CD4-positive, alpha-beta T cell (primary cell): Measurements from ENCODE around the gene MST1. TPM values are rescaled to one million over a fixed set of nuclear protein-coding genes. Genes with fewer than 3 reads are reported as not detected.

ENCODE experiments used
- ATAC-seq: fragments of 200-7000 bp; cut with Tn5 transposase; one replicate; pipeline ENCODE4 v1.10.0; 2022; ENCODE audit warnings: mild to moderate bottlenecking; ENCODE audit not compliant: poor library complexity
- CTCF ChIA-PET: fragments of 350-600 bp; sonication (Branson Sonifier 250); formaldehyde crosslinking; loops from one replicate; lab custom pipeline; 2021; ENCODE audit warnings: antibody characterized with exemption, inconsistent platforms; lab: Charles Lee
- POLR2A ChIA-PET: fragments of 350-600 bp; sonication (Branson Sonifier 250); formaldehyde crosslinking; loops from one replicate; lab custom pipeline; 2021; ENCODE audit warnings: antibody characterized with exemption, inconsistent platforms; lab: Charles Lee
- DNase-seq, 14 experiments: peaks; one replicate each; pipeline ENCODE4 v3.0.0-alpha.2; 2013 to 2020; ENCODE audit warnings: mixed read lengths in 2 of 14
- H3K27ac ChIP-seq, 2 donors: one replicate each; pipeline versions ENCODE4 v1.5.1 to v1.7.0; 2013; ENCODE audit warnings: low read length in 2 of 2, low read depth in 1 of 2, mild to moderate bottlenecking in 1 of 2
- H3K27me3 ChIP-seq, 2 experiments: 1 replicate in 1 of 2; 2 replicates in 1 of 2; pipeline versions ENCODE4 v1.6.1 to v1.7.0; 2013; ENCODE audit warnings: low read length in 2 of 2, control low read depth in 1 of 2, mild to moderate bottlenecking in 1 of 2, moderate library complexity in 1 of 2; ENCODE audit not compliant: insufficient read depth in 2 of 2, control insufficient read depth in 1 of 2
- H3K36me3 ChIP-seq: one replicate; pipeline ENCODE4 v1.6.1; 2013; ENCODE audit warnings: low read length, control low read depth; ENCODE audit not compliant: insufficient read depth
- H3K4me1 ChIP-seq: one replicate; pipeline ENCODE4 v1.6.1; 2013; ENCODE audit warnings: low read length, control low read depth; ENCODE audit not compliant: insufficient read depth
- H3K4me3 ChIP-seq: one replicate; pipeline ENCODE4 v1.5.1; 2013; ENCODE audit warnings: mild to moderate bottlenecking, low read length, moderate library complexity
- H3K9me3 ChIP-seq, 2 experiments: 1 replicate in 1 of 2; 2 replicates in 1 of 2; pipeline versions ENCODE4 v1.6.1 to v1.7.0; 2013; ENCODE audit warnings: low read length in 2 of 2, mild to moderate bottlenecking in 2 of 2, control low read depth in 1 of 2, moderate library complexity in 1 of 2; ENCODE audit not compliant: control insufficient read depth in 1 of 2, insufficient read depth in 1 of 2
- H3K27ac Mint-ChIP-seq: one replicate; pipeline ENCODE4 v1.8.0; 2020; ENCODE audit warnings: mixed read lengths
- H3K27me3 Mint-ChIP-seq: one replicate; pipeline ENCODE4 v1.8.0; 2021; ENCODE audit warnings: mixed read lengths
- H3K36me3 Mint-ChIP-seq: one replicate; pipeline ENCODE4 v1.8.0; 2021; ENCODE audit warnings: low read depth, mixed read lengths
- H3K4me1 Mint-ChIP-seq: one replicate; pipeline ENCODE4 v1.8.0; 2021; ENCODE audit warnings: low read depth, mixed read lengths
- H3K4me3 Mint-ChIP-seq: one replicate; pipeline ENCODE4 v1.8.0; 2020; ENCODE audit warnings: mild to moderate bottlenecking, mixed read lengths
- H3K9me3 Mint-ChIP-seq: one replicate; pipeline ENCODE4 v1.8.0; 2020; ENCODE audit warnings: mixed read lengths
- intact Hi-C, 2 experiments: fragments of 100-400 bp; cut with DNase I in 1 of 2; cut with micrococcal nuclease in 1 of 2; formaldehyde crosslinking; loops; one replicate each; pipeline versions ENCODE4 v1.15.1 to v1.9.0; 2023 to 2025; cut with DNase I, micrococcal nuclease
- total RNA-seq, 174 experiments: library from RNA in 2 of 174; stranded (reverse) in 2 of 174; gene quantifications; one replicate each; pipeline ENCODE4 v1.2.3 and lab custom pipeline; 2021 to 2026
- TF ChIP-seq, protein P1 (sequence below): fragments of 200-600 bp; IDR thresholded peaks from one replicate; pipeline ENCODE4 v1.8.0; 2022; ENCODE audit warnings: antibody characterized with exemption, mild to moderate bottlenecking

Gene MST1
- total RNA-seq, 2 experiments from 2014 or later: 7.8 TPM

DNA sequence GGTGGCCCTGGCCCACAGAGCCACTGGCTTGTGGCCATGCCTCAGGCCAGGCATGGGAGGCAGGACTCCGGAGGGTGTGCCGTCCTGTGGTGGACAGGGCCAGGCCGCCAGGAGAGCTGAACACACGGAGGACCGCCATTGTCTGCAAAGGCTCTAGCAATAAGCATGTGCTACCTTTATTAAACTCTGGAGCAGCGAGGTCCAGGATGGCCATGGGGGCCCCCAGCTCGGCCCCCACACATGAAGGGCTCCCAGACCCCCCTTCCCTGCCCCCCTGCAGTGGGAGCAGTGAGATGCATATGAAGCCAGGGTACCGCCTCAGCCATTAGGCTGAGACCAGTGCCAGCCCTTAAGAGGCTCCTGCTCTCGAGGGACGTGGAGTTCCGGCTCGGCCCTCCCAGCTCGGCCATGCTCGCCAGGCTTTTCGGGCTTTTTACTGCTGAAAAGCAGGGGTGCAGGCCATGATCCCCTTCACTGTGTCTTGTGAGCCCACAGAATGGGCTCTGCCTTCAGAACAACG lies 27.5 kb upstream of the MST1 start:
- Mint-ChIP-seq H3K27me3 (no peaks in the 10 kb centered on the region), H3K4me3 (peak overlapping the region; percentile 48), H3K27ac (no peak overlapping the region), H3K4me1 (peaks cover 25% of the 10 kb centered on the region), H3K36me3 (peaks cover 18% of the 10 kb centered on the region), H3K9me3 (no peaks in the 10 kb centered on the region)
- H3K36me3 ChIP-seq: peaks cover 28% of the 10 kb centered on the region
- peak in 1 of 14 experiments; percentile 26 for DNase-seq
- no peak for ATAC-seq
- H3K27me3 ChIP-seq: no peaks in the 10 kb centered on the region
- H3K9me3 ChIP-seq: no peaks in the 10 kb centered on the region
- TF ChIP-seq, protein P1, sequence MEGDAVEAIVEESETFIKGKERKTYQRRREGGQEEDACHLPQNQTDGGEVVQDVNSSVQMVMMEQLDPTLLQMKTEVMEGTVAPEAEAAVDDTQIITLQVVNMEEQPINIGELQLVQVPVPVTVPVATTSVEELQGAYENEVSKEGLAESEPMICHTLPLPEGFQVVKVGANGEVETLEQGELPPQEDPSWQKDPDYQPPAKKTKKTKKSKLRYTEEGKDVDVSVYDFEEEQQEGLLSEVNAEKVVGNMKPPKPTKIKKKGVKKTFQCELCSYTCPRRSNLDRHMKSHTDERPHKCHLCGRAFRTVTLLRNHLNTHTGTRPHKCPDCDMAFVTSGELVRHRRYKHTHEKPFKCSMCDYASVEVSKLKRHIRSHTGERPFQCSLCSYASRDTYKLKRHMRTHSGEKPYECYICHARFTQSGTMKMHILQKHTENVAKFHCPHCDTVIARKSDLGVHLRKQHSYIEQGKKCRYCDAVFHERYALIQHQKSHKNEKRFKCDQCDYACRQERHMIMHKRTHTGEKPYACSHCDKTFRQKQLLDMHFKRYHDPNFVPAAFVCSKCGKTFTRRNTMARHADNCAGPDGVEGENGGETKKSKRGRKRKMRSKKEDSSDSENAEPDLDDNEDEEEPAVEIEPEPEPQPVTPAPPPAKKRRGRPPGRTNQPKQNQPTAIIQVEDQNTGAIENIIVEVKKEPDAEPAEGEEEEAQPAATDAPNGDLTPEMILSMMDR: no peak
- peaks cover 28% of the 10 kb centered on the region for H3K4me1 ChIP-seq
- ChIA-PET CTCF (no interaction called here), POLR2A (no interaction called here)
- no peak overlapping the region for H3K4me3 ChIP-seq
- no peak overlapping the region for H3K27ac ChIP-seq
- intact Hi-C loops: no loop called here

DNA sequence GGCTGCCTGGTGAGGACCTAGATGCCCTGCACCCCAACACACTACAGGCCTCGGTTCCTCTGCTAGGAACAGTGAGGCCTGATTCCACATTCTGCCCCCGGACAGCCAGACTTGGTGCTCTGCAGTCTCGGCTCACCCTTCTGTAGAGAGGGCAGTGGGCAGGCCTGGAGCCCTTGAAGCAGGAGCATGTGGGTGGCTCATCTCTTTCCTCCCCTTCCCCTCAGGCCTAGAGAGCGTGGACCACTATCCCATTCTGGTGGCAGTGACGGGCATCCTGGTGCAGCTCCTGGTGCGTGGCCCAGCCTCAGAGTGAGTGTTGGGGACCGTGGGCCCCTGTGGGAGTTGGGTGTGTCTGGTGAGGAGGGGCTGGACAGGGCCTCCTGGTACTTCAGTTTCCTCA lies 26.9 kb upstream of the MST1 start:
- Mint-ChIP-seq H3K9me3 (no peaks in the 10 kb centered on the region), H3K4me1 (peaks cover 22% of the 10 kb centered on the region), H3K4me3 (no peak overlapping the region), H3K36me3 (peaks cover 19% of the 10 kb centered on the region), H3K27me3 (no peaks in the 10 kb centered on the region), H3K27ac (no peak overlapping the region)
- H3K36me3 ChIP-seq: peaks cover 26% of the 10 kb centered on the region
- POLR2A ChIA-PET: no interaction called here
- no peaks in the 10 kb centered on the region for H3K27me3 ChIP-seq
- CTCF ChIA-PET: no interaction called here
- peaks cover 28% of the 10 kb centered on the region for H3K4me1 ChIP-seq
- intact Hi-C loops: no loop called here
- TF ChIP-seq, protein P1: no peak
- ATAC-seq (no peak), DNase-seq (no peak)
- H3K4me3 ChIP-seq: no peak overlapping the region
- no peaks in the 10 kb centered on the region for H3K9me3 ChIP-seq
- H3K27ac ChIP-seq: no peak overlapping the region

DNA sequence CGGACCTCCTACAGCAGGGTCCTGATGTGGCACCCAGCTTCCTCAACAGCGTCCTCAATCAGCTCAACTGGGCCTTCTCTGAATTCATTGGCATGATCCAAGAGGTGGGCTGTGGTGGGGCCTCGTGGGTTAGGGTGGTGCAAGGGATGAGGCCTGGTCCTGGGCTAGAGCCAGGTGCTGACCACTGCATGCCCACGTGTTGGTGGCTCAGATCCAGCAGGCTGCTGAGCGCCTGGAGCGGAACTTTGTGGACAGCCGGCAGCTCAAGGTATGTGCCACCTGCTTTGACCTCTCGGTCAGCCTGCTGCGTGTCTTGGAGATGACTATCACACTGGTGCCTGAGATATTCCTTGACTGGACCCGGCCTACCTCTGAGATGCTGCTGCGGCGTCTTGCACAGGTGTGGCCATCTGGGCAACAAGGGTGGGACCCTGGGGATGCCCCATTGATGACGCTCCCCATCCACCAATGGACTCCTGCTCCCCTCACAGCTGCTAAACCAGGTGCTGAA lies 26.4 kb upstream of the MST1 start:
- ChIA-PET POLR2A (no interaction called here), CTCF (interaction anchor here (1.1 kb wide), 1 partner anchor 124 kb away, joined by 4 read pairs; no protein-coding TSS in a partner anchor)
- DNase-seq (peak in 1 of 14 experiments; percentile 20), ATAC-seq (no peak)
- Histone ChIP-seq H3K4me1 (peaks cover 28% of the 10 kb centered on the region), H3K36me3 (peaks cover 23% of the 10 kb centered on the region), H3K9me3 (no peaks in the 10 kb centered on the region), H3K27me3 (no peaks in the 10 kb centered on the region), H3K4me3 (no peak overlapping the region), H3K27ac (no peak overlapping the region)
- intact Hi-C loops: no loop called here
- peaks cover 16% of the 10 kb centered on the region for H3K36me3 Mint-ChIP-seq
- H3K4me3 Mint-ChIP-seq: no peak overlapping the region
- TF ChIP-seq, protein P1: no peak
- no peak overlapping the region for H3K27ac Mint-ChIP-seq
- H3K4me1 Mint-ChIP-seq: peaks cover 17% of the 10 kb centered on the region
- H3K27me3 Mint-ChIP-seq: no peaks in the 10 kb centered on the region
- no peaks in the 10 kb centered on the region for H3K9me3 Mint-ChIP-seq
